Panc1 (cell line): ENCODE data around the gene MS4A4E.

Experiments
- REST ChIP-seq, 2 experiments: IDR thresholded peaks; 2 replicates each; pipeline ENCODE4 v1.6.1; 2011 to 2012; ENCODE audit warnings: low read depth in 2 of 2, control low read depth in 1 of 2, low read length in 1 of 2, mild to moderate bottlenecking in 1 of 2, moderate library complexity in 1 of 2; ENCODE audit not compliant: insufficient read depth in 1 of 2
- TCF7L2 ChIP-seq: IDR thresholded peaks from 2 replicates; pipeline ENCODE4 v1.6.1; 2011; ENCODE audit warnings: mild to moderate bottlenecking, low read depth, low read length, inconsistent platforms
- TF ChIP-seq, protein P1 (sequence below): fragments of 450-650 bp; IDR thresholded peaks from 2 replicates; pipeline ENCODE4 v1.5.1; 2017; ENCODE audit warnings: mild to moderate bottlenecking

GRCh38 chr11:60214386-60214785, 28.6 kb downstream of the MS4A4E start:
- TF ChIP-seq, protein P1, sequence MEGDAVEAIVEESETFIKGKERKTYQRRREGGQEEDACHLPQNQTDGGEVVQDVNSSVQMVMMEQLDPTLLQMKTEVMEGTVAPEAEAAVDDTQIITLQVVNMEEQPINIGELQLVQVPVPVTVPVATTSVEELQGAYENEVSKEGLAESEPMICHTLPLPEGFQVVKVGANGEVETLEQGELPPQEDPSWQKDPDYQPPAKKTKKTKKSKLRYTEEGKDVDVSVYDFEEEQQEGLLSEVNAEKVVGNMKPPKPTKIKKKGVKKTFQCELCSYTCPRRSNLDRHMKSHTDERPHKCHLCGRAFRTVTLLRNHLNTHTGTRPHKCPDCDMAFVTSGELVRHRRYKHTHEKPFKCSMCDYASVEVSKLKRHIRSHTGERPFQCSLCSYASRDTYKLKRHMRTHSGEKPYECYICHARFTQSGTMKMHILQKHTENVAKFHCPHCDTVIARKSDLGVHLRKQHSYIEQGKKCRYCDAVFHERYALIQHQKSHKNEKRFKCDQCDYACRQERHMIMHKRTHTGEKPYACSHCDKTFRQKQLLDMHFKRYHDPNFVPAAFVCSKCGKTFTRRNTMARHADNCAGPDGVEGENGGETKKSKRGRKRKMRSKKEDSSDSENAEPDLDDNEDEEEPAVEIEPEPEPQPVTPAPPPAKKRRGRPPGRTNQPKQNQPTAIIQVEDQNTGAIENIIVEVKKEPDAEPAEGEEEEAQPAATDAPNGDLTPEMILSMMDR = no peak
- TF ChIP-seq TCF7L2 (no peak), REST (IDR thresholded peaks at IDR 0.05; ENCODE audit: insufficient read depth in 1 of 2, low read depth in 2 of 2, low read length in 1 of 2) (no peak)
